CD14-positive monocyte (primary cell): ENCODE data around the gene SLC17A2. TPM values are rescaled to one million over a fixed set of nuclear protein-coding genes. Genes with fewer than 3 reads are reported as not detected.

Experiments
- DNase-seq, 3 donors: peaks; one replicate each; pipeline ENCODE4 v3.0.0-alpha.2; 2011 to 2022
- H2AFZ ChIP-seq: 2 replicates; pipeline ENCODE4 v1.6.0; 2012; ENCODE audit warnings: mild to moderate bottlenecking, low read depth, low read length, inconsistent platforms; ENCODE audit not compliant: insufficient read depth, poor library complexity, severe bottlenecking
- H3K27ac ChIP-seq, 2 donors: 1 replicate in 1 of 2; 2 replicates in 1 of 2; pipeline ENCODE4 v1.5.1; 2012 to 2013; ENCODE audit warnings: low read length in 2 of 2, control low read depth in 1 of 2, inconsistent platforms in 1 of 2, low read depth in 1 of 2, mild to moderate bottlenecking in 1 of 2
- H3K27me3 ChIP-seq, 2 donors: one replicate each; pipeline versions ENCODE4 v1.6.0 to v1.6.1; 2011 to 2013; ENCODE audit warnings: low read length in 2 of 2; ENCODE audit not compliant: control insufficient read depth in 2 of 2, insufficient read depth in 2 of 2
- H3K36me3 ChIP-seq, 2 donors: replicated peaks in 1 of 2; 1 replicate in 1 of 2; 2 replicates in 1 of 2; pipeline versions ENCODE4 v1.5.1 to v1.6.1; 2012 to 2013; ENCODE audit warnings: low read length in 2 of 2, control low read depth in 1 of 2, inconsistent platforms in 1 of 2, mild to moderate bottlenecking in 1 of 2; ENCODE audit not compliant: insufficient read depth in 2 of 2, control insufficient read depth in 1 of 2
- H3K4me1 ChIP-seq, 2 donors: 1 replicate in 1 of 2; 2 replicates in 1 of 2; pipeline versions ENCODE4 v1.5.1 to v1.6.1; 2012 to 2013; ENCODE audit warnings: low read length in 2 of 2, control low read depth in 1 of 2, inconsistent platforms in 1 of 2, mild to moderate bottlenecking in 1 of 2, moderate library complexity in 1 of 2; ENCODE audit not compliant: insufficient read depth in 2 of 2, control insufficient read depth in 1 of 2
- H3K4me2 ChIP-seq: replicated peaks from 2 replicates; pipeline ENCODE3; 2012; ENCODE audit warnings: low read length, moderate library complexity, mild to moderate bottlenecking; ENCODE audit not compliant: poor library complexity, severe bottlenecking; ENCODE audit errors: extremely low read depth
- H3K4me3 ChIP-seq, 3 experiments: fragments of 200-600 bp in 1 of 3; sonication (generic) in 1 of 3; replicated peaks in 1 of 3; 1 replicate in 2 of 3; 2 replicates in 1 of 3; pipeline ENCODE4 v1.5.1; 2011 to 2013; ENCODE audit warnings: low read length in 3 of 3, mild to moderate bottlenecking in 3 of 3, control low read depth in 2 of 3, low read depth in 2 of 3, inconsistent platforms in 1 of 3, moderate library complexity in 1 of 3
- H3K79me2 ChIP-seq: 2 replicates; pipeline ENCODE4 v1.6.0; 2012; ENCODE audit warnings: mild to moderate bottlenecking, control low read depth, inconsistent platforms, low read length, moderate library complexity; ENCODE audit not compliant: insufficient read depth
- H3K9ac ChIP-seq: 2 replicates; pipeline ENCODE4 v1.6.0; 2017; ENCODE audit warnings: low read length, mild to moderate bottlenecking; ENCODE audit not compliant: insufficient read depth, poor library complexity, severe bottlenecking
- H3K9me3 ChIP-seq, 2 donors: replicated peaks in 1 of 2; 1 replicate in 1 of 2; 2 replicates in 1 of 2; pipeline versions ENCODE4 v1.5.1 to v1.6.1; 2012 to 2013; ENCODE audit warnings: low read length in 2 of 2, control low read depth in 1 of 2; ENCODE audit not compliant: control insufficient read depth in 1 of 2, insufficient read depth in 1 of 2
- H4K20me1 ChIP-seq: 2 replicates; pipeline ENCODE4 v1.6.0; 2012; ENCODE audit warnings: mild to moderate bottlenecking, low read length, control low read depth, moderate library complexity; ENCODE audit not compliant: insufficient read depth
- H3K27ac Mint-ChIP-seq, 7 donors: one replicate each; pipeline ENCODE4 v1.8.0; 2020; ENCODE audit warnings: mild to moderate bottlenecking in 7 of 7, mixed read lengths in 7 of 7, moderate library complexity in 6 of 7, inconsistent platforms in 2 of 7
- H3K27me3 Mint-ChIP-seq, 3 donors: one replicate each; pipeline ENCODE4 v1.8.0; 2021 to 2022; ENCODE audit warnings: low read depth in 3 of 3, mild to moderate bottlenecking in 3 of 3, mixed read lengths in 3 of 3, moderate library complexity in 3 of 3, inconsistent platforms in 1 of 3
- H3K36me3 Mint-ChIP-seq, 2 donors: one replicate each; pipeline ENCODE4 v1.8.0; 2020; ENCODE audit warnings: mixed read lengths in 2 of 2, inconsistent platforms in 1 of 2, mild to moderate bottlenecking in 1 of 2
- H3K4me1 Mint-ChIP-seq: one replicate; pipeline ENCODE4 v1.8.0; 2020; ENCODE audit warnings: mild to moderate bottlenecking, mixed read lengths
- H3K4me3 Mint-ChIP-seq, 2 donors: one replicate each; pipeline ENCODE4 v1.8.0; 2020; ENCODE audit warnings: mild to moderate bottlenecking in 2 of 2, mixed read lengths in 2 of 2, moderate library complexity in 1 of 2
- H3K9me3 Mint-ChIP-seq, 7 donors: one replicate each; pipeline ENCODE4 v1.8.0; 2020 to 2022; ENCODE audit warnings: mixed read lengths in 7 of 7, mild to moderate bottlenecking in 6 of 7, moderate library complexity in 6 of 7, inconsistent platforms in 2 of 7
- CTCF ChIP-seq: fragments of 200-600 bp; IDR thresholded peaks from one replicate; pipeline ENCODE4 v1.8.0; 2022; ENCODE audit warnings: antibody characterized with exemption, mild to moderate bottlenecking
- WGBS: methylation state at CpG from one replicate; pipeline ENCODE4 v1.1.5; 2013; ENCODE audit warnings: missing lambda C conversion rate; ENCODE audit not compliant: insufficient coverage; 5-methylcytosine and 5-hydroxymethylcytosine counted together
- intact Hi-C, 2 donors: fragments of 100-400 bp; cut with micrococcal nuclease; formaldehyde crosslinking; loops; one replicate each; pipeline versions ENCODE4 v1.15.0 to v1.15.1; 2023
- polyA plus RNA-seq, 3 donors: library from polyadenylated mRNA; depleted of rRNA in 1 of 3; unstranded in 2 of 3; stranded (reverse) in 1 of 3; fragments of 300-500 nt in 2 of 3; fragments of >200 nt in 1 of 3; fragmentation: Illumina TruSeq in 2 of 3; gene quantifications; 1 replicate in 2 of 3; 2 replicates in 1 of 3; pipeline ENCODE4 v1.2.3, GENCODE V29; 2012 to 2021

SLC17A2 gene
- polyA plus RNA-seq, 3 donors, result not detected

GRCh38 chr6:25888626-25889025 is 41.9 kb downstream of the SLC17A2 start:
- H3K9me3 ChIP-seq, result no peaks in the 10 kb centered on the region
- Mint-ChIP-seq H3K4me1 (peaks cover 7% of the 10 kb centered on the region), H3K9me3 (no peaks in the 10 kb centered on the region), H3K4me3 (no peak overlapping the region), H3K27ac (no peak overlapping the region), H3K27me3 (peaks cover 0 to 1% (median 0%) of the 10 kb centered on the region in 3 donors), H3K36me3 (no peaks in the 10 kb centered on the region)
- H2AFZ ChIP-seq, result no peak overlapping the region
- H3K27me3 ChIP-seq, result no peaks in the 10 kb centered on the region
- H3K36me3 ChIP-seq, result no peaks in the 10 kb centered on the region
- intact Hi-C loops, result no loop called here
- no peak for TF ChIP-seq CTCF
- H3K9ac ChIP-seq, result no peak overlapping the region
- no CpG with 5 or more reads among the region's 2 CpGs for WGBS
- H4K20me1 ChIP-seq, result no peaks in the 10 kb centered on the region
- H3K27ac ChIP-seq, result no peak overlapping the region
- H3K4me1 ChIP-seq, result peaks cover 4 to 5% of the 10 kb centered on the region in 2 donors
- no peak for DNase-seq
- H3K79me2 ChIP-seq, result no peaks in the 10 kb centered on the region
- no peak overlapping the region for H3K4me2 ChIP-seq
- no peak overlapping the region for H3K4me3 ChIP-seq

GRCh38 chr6:25886066-25886465 is 44.4 kb downstream of the SLC17A2 start:
- H3K27ac Mint-ChIP-seq, result no peak overlapping the region

More at GRCh38 chr6:25886066-25886465, 44.4 kb downstream of the SLC17A2 start:
- no peaks in the 10 kb centered on the region for H4K20me1 ChIP-seq
- no peak for DNase-seq
- Mint-ChIP-seq H3K27me3 (peaks cover 0 to 9% (median 5%) of the 10 kb centered on the region in 3 donors), H3K4me3 (no peak overlapping the region), H3K36me3 (no peaks in the 10 kb centered on the region), H3K9me3 (peaks cover 0 to 5% (median 3%) of the 10 kb centered on the region in 7 donors), H3K4me1 (peaks cover 15% of the 10 kb centered on the region)
- H3K36me3 ChIP-seq, result no peaks in the 10 kb centered on the region
- H3K9ac ChIP-seq, result no peak overlapping the region
- no peak overlapping the region for H3K4me2 ChIP-seq
- H3K27ac ChIP-seq, result no peak overlapping the region
- no peak overlapping the region for H3K4me3 ChIP-seq
- peaks cover 5 to 11% of the 10 kb centered on the region in 2 donors for H3K4me1 ChIP-seq
- no CpG with 5 or more reads among the region's 2 CpGs for WGBS
- no peak overlapping the region for H2AFZ ChIP-seq
- peaks cover 0 to 4% of the 10 kb centered on the region in 2 donors for H3K9me3 ChIP-seq
- intact Hi-C loops, result no loop called here
- no peaks in the 10 kb centered on the region for H3K79me2 ChIP-seq
- no peaks in the 10 kb centered on the region for H3K27me3 ChIP-seq
- TF ChIP-seq CTCF, result no peak
